ENCODE measurements around the gene GPT2. TPM values are rescaled to one million over a fixed set of nuclear protein-coding genes. Genes with fewer than 3 reads are reported as not detected.

GPT2 gene
- total RNA-seq, 1 donor from 2014 or later = 35.0 TPM

GRCh38 chr16:46871597-46871996 is 12.6 kb upstream of the GPT2 start:
- no peaks in the 10 kb centered on the region for H3K9me3 Mint-ChIP-seq (ENCODE audit: unreplicated experiment)
- H3K4me1 Mint-ChIP-seq (ENCODE audit: unreplicated experiment) = peaks cover 5% of the 10 kb centered on the region
- DNase-seq (ENCODE audit: extremely low spot score, unreplicated experiment) = no peak
- no peak for TF ChIP-seq CTCF (IDR thresholded peaks at IDR 0.05)
- no peaks in the 10 kb centered on the region for H3K36me3 Mint-ChIP-seq (ENCODE audit: unreplicated experiment)
- H3K4me3 Mint-ChIP-seq (ENCODE audit: unreplicated experiment) = no peak overlapping the region
- H3K27ac Mint-ChIP-seq (ENCODE audit: unreplicated experiment) = no peak overlapping the region
- peaks cover 5% of the 10 kb centered on the region for H3K27me3 Mint-ChIP-seq (ENCODE audit: unreplicated experiment)

- TF ChIP-seq CTCF (IDR thresholded peaks at IDR 0.05) = no peak
- Mint-ChIP-seq H3K27me3 (ENCODE audit: unreplicated experiment) (peaks cover 5% of the 10 kb centered on the region), H3K36me3 (ENCODE audit: unreplicated experiment) (no peaks in the 10 kb centered on the region), H3K4me3 (ENCODE audit: unreplicated experiment) (no peak overlapping the region), H3K27ac (ENCODE audit: unreplicated experiment) (no peak overlapping the region), H3K4me1 (ENCODE audit: unreplicated experiment) (peaks cover 5% of the 10 kb centered on the region), H3K9me3 (ENCODE audit: unreplicated experiment) (no peaks in the 10 kb centered on the region)
- DNase-seq (ENCODE audit: extremely low spot score, unreplicated experiment) = no peak
These were observed 11.0 kb upstream of the GPT2 start for GRCh38 chr16:46873201-46873600.

- Mint-ChIP-seq H3K36me3 (ENCODE audit: unreplicated experiment) (no peaks in the 10 kb centered on the region), H3K27me3 (ENCODE audit: unreplicated experiment) (peaks cover 12% of the 10 kb centered on the region), H3K4me3 (ENCODE audit: unreplicated experiment) (no peak overlapping the region), H3K27ac (ENCODE audit: unreplicated experiment) (no peak overlapping the region), H3K9me3 (ENCODE audit: unreplicated experiment) (no peaks in the 10 kb centered on the region), H3K4me1 (ENCODE audit: unreplicated experiment) (peaks cover 5% of the 10 kb centered on the region)
- no peak for DNase-seq (ENCODE audit: extremely low spot score, unreplicated experiment)
- no peak for TF ChIP-seq CTCF (IDR thresholded peaks at IDR 0.05)
These were observed 8.9 kb upstream of the GPT2 start for GRCh38 chr16:46875243-46875642.

GRCh38 chr16:46882304-46882939 is 1.7 kb upstream of the GPT2 start:
- H3K4me3 Mint-ChIP-seq (ENCODE audit: unreplicated experiment) = no peak overlapping the region
- H3K9me3 Mint-ChIP-seq (ENCODE audit: unreplicated experiment) = no peaks in the 10 kb centered on the region
- no peak overlapping the region for H3K27ac Mint-ChIP-seq (ENCODE audit: unreplicated experiment)
- peaks cover 32% of the 10 kb centered on the region for H3K4me1 Mint-ChIP-seq (ENCODE audit: unreplicated experiment)
- DNase-seq (ENCODE audit: extremely low spot score, unreplicated experiment) = no peak
- peaks cover 11% of the 10 kb centered on the region for H3K27me3 Mint-ChIP-seq (ENCODE audit: unreplicated experiment)
- H3K36me3 Mint-ChIP-seq (ENCODE audit: unreplicated experiment) = no peaks in the 10 kb centered on the region
- no peak for TF ChIP-seq CTCF (IDR thresholded peaks at IDR 0.05)

- no peak for TF ChIP-seq CTCF (IDR thresholded peaks at IDR 0.05)
These were observed 1.2 kb upstream of the GPT2 start for GRCh38 chr16:46882940-46883307.

More at GRCh38 chr16:46882940-46883307, 1.2 kb upstream of the GPT2 start:
- no peaks in the 10 kb centered on the region for H3K9me3 Mint-ChIP-seq (ENCODE audit: unreplicated experiment)
- peak overlapping the region; percentile 91 for H3K27ac Mint-ChIP-seq (ENCODE audit: unreplicated experiment)
- H3K27me3 Mint-ChIP-seq (ENCODE audit: unreplicated experiment) = peaks cover 11% of the 10 kb centered on the region
- no peaks in the 10 kb centered on the region for H3K36me3 Mint-ChIP-seq (ENCODE audit: unreplicated experiment)
- DNase-seq (ENCODE audit: extremely low spot score, unreplicated experiment) = no peak
- peaks cover 36% of the 10 kb centered on the region for H3K4me1 Mint-ChIP-seq (ENCODE audit: unreplicated experiment)
- peak overlapping the region; percentile 95 for H3K4me3 Mint-ChIP-seq (ENCODE audit: unreplicated experiment)

Measured in osteocyte (in vitro differentiated cells).